GM18511 (cell line): ENCODE data around the gene ABLIM2.

ENCODE experiments used
- ATAC-seq: cut with Tn5 transposase; IDR thresholded peaks from one replicate; pipeline ENCODE4 v1.9.1; 2021; ENCODE audit warnings: mild to moderate bottlenecking, moderate library complexity; ENCODE audit not compliant: unreplicated experiment

Gene ABLIM2

GRCh38 chr4:8159537-8160232 is 1.1 kb upstream of the ABLIM2 start:
- no peak for ATAC-seq

DNA sequence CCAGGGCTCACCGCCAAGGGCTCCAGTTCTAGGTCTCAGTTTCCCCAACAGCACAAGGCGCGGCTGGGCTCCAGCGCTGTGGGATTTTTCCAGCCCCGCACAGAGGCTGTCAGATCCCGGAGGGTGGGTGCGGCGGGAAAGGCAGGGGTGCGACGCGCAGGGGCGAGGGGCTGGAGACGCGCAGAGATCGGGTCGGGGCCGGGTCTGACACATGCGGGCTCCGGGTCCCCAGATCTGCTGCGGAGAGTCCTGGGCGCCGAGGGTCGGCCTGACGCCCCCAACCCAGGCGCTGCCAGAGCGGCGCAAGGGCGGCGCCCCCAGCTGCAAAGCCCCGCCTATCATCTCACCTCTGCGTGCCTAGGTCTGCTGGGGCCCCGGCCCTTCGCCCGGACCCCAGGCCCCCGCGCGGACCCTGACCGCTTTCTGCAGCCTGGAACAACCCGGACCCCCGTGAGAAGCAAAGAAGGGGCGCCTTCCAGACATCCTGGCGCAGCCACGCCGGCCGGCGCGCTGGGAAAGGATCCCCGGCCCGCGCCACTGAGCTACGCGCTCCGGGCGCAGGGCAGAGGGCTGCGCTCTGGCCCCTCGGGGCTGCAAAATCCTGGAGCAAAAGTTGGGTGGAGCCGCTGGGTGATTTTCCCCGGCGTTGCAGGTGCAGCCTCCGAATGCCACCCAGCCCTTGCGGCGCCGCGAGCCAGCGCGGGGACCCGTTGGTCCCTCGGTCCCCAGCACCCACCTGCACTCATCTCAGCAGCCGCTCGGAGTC is 486 bp downstream of the ABLIM2 start:
- ATAC-seq: peak; percentile 0

- ATAC-seq: no peak
Observed at GRCh38 chr4:8157496-8157895, 1.1 kb downstream of the ABLIM2 start.

DNA sequence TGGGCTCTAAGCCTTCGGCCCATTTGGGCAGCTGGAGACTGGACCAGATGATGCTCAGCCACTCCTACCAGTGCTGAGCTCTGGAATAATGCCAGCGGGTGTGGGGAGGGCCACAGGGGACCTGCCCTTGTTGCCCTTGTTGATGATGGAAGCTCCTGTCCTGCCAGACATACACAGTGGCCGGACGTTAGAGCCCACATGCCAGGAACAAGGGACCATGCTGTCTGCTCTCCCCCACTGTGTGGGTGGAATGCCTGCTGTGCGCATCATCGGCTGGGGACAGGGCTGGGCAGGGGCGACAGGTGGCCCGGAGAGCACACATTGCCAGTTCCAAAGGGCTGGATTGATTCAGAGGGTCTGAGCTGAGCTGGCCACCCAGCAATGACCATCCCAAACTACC is 2.0 kb downstream of the ABLIM2 start:
- no peak for ATAC-seq

GRCh38 chr4:8155660-8156421 is 2.8 kb downstream of the ABLIM2 start:
- no peak for ATAC-seq

DNA sequence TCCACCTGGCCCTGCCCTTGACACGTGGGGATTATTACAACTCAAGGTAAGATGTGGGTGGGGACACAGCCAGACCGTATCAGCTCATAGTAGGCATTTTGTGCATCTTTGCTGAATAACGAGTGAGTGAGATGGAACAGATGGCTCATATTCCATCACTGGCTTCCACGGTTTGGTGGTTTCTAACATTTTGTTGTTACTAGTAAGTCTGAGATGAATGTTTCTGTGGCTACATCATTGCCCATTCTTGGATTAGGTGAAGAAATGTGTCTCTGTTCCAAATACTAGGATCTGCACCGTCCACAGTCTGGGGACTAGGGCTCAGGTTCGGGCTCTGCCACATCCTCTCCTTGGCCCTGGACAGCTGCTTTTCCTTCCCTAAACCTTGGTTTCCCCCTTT is 3.6 kb downstream of the ABLIM2 start:
- no peak for ATAC-seq

DNA sequence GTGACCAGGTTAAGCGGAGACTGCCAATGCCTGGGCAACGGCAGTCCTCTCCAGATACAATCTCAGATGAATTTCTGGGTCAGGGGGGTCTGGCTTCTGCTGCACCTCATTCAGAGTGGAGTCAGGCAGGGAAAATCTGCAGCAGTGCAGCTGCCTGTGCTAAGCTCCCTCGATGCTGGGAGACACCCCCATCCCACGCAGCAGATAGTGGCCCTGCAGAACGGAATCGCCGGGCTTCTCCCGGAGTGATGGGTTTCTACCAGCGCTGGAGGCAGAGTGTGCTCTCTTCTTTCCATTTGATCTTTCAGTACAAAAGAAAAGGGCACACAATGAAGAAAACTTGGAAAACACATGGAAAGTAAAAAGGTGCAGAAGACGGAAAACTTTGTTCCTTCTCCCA is 5.2 kb downstream of the ABLIM2 start:
- no peak for ATAC-seq

DNA sequence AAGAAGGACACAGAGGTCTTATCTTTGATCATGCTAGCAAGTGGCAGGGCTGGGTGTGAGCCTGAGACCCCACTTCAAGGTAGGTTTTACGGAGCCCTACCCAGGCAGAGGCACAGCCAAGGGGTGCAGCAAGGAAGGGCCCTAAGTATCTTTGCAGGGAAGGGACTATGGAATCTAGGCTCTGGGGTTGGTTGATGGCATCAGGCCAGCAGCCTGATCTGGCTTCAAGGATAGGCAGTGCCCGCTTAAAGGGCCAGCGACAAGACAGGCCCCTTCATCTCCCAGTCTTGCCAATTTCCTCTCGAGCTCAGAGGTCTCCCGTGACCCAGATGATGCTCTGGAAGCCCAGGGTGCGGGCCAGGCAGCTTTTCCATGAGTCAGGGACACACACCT is 5.8 kb downstream of the ABLIM2 start:
- ATAC-seq: no peak

- no peak for ATAC-seq
Observed at GRCh38 chr4:8152090-8152864, 6.3 kb downstream of the ABLIM2 start.

DNA sequence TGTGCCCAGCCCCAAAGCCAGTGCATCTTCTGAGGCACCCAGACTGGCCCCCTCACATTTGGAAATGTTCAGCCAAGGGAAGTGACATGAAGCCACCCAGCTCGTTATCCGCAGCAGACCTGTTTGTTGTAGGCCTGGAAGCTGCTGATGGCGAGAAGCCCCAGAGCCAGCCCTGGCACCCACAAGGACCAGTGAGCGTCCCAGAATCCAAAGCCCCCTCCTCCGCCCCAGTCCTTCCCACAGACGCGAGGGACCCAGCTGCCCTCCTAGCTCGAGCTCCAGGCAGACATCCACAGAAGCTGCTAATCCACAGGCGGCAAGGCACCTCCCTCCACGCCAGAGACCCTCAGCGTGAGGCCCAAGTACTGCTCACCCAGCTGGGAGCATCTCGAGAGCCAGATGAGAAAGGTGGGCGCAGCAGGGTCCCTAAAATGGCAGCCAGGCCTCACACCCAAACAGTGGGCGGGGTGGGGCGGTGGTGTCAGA is 7.4 kb downstream of the ABLIM2 start:
- no peak for ATAC-seq

GRCh38 chr4:8150152-8151090 is 8.2 kb downstream of the ABLIM2 start:
- no peak for ATAC-seq

GRCh38 chr4:8149664-8150063 is 8.9 kb downstream of the ABLIM2 start:
- ATAC-seq: no peak

- ATAC-seq: no peak
Observed at GRCh38 chr4:8148785-8149435, 9.7 kb downstream of the ABLIM2 start.

DNA sequence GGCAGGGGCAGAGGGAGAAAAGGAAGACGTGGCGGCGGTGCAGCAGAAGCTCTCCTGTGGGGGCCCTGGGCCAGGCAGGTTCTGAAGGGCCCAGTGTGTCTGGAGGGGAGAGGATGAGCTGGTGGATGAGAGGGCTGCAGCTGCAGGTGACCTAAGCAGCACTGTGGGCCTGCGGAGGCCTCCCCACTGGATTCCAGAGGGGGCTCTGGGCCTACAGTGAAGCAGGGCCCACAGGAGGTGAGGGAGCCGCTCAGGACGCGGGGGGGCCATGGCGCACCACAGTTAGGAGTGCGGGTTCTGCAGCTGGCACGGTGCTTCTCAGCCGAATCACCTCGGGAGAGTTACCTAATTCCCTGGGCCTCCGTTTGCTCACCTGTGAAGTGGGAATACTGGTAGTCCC is 10.5 kb downstream of the ABLIM2 start:
- ATAC-seq: no peak

DNA sequence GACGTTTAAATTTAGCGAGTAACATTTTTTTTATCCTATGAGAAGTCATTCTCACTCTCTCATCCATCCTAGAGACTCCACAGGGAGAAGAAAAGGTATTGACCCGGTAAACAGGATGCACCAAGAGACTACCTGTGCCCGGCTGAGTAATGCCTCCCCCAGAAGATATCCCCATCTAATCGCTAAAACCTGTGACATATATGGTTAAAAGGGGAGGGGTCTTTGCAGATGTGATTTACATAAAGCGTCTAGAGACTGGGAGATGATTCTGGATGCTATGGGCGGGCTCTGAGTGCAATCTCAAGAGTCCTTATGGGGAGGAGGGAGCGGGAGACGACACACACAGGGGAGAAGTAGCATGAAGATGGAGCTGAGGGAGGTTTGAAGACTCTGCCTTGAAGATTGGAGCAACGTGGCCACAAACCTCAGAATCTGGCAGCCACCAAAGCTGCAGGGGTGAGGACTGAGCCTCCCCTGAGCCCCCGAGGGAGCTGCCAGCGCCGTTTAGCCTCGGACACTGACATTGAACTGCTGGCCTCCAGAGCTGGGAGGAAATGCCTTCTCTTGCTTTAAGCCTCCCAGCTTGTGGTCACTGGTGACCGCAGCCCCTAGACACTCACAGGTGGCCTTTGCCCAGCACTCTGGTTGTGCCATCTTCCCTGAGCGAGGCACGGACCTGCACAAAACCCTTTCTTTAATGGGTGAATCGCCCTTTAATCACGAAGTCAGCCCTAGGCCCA is 11.2 kb downstream of the ABLIM2 start:
- no peak for ATAC-seq

DNA sequence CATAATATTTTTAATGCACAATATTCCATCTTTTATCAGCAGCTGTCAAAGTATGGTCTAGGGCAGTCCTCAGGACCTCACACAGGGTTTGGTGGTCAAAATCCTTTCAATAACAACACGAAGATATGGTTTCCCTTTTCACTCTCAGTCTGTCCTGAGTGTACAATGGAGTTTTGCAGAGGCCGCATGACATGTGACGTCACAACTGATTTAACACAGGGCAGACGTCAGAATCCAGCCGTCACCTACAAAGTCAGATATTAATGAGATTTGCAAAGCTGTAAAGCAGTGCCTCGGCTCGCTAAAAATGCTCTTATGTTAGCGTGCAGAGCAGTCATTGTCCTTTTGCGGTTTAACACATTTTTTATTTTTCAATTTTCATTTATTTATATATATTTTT is 12.5 kb downstream of the ABLIM2 start:
- ATAC-seq: no peak

GRCh38 chr4:8144359-8144758 is 14.3 kb downstream of the ABLIM2 start:
- ATAC-seq: no peak

DNA sequence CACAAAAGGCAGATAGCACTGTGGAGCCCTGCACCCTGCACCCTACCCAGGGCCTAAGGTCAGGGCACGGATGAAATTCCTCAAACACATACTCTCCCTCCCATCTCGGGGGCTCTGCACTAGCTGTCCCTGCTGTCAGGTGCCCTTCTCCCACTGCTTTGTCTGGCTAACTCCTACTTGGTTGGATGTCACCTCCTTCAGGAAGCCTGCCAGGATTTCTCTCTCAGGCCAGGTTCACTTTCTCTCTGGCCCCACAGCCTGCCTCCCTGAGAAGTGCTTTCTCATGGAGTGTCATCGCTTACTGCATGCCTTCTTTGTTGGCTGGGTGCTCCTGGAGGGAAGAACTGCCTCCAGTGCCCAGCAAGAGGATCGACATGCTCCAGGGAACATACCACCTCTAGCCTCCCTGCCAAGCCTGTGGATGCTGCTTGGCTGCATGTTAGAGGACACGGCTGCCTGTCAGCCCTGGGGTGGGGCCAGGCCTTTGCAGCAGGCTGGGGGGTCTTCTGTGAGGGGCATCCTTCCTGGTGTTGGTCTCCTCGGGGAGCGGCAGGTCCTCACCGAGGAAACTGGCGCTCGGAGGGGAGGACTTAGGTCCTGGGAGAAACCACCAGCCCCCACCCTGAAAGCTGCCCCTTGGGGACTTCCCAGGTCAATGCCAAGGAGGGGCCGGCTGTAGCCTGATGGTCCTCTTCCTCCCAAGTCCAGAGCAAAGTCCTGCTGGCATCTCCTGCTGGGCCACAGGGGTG is 15.0 kb downstream of the ABLIM2 start:
- ATAC-seq: no peak
